Measurements from ENCODE around the gene TMEM252. TPM values are rescaled to one million over a fixed set of nuclear protein-coding genes. Genes with fewer than 3 reads are reported as not detected.

TMEM252 gene
- total RNA-seq, 1 donor from 2014 or later: not detected

DNA sequence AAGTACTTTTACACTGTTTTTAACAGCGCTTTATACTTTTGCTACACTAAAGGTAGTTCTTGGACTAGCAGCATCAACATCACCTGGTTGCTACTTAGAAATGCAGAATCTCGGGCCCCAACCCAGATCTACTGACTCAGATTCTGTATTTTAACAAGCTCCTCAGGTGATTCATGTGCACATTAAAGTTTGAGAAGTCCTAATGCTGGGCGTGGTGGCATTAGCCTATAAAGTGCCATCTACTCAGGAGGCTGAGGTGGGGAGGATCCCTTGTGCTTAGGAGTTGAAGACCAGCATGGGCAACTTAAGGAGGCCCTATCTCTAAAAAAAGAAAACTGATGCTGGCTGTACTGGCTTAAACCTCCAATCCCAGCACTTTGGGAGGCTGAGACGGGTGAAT is 26.7 kb downstream of the TMEM252 start:
- Mint-ChIP-seq H3K36me3 (ENCODE audit: low read depth) (no peaks in the 10 kb centered on the region), H3K27ac (ENCODE audit: unreplicated experiment) (no peak overlapping the region), H3K4me1 (ENCODE audit: low read depth) (no peaks in the 10 kb centered on the region), H3K27me3 (ENCODE audit: low read depth) (no peaks in the 10 kb centered on the region), H3K9me3 (ENCODE audit: low read depth) (peaks cover 14% of the 10 kb centered on the region), H3K4me3 (ENCODE audit: unreplicated experiment) (no peak overlapping the region)
- DNase-seq (ENCODE audit: low spot score): no peak
- TF ChIP-seq, protein P1, sequence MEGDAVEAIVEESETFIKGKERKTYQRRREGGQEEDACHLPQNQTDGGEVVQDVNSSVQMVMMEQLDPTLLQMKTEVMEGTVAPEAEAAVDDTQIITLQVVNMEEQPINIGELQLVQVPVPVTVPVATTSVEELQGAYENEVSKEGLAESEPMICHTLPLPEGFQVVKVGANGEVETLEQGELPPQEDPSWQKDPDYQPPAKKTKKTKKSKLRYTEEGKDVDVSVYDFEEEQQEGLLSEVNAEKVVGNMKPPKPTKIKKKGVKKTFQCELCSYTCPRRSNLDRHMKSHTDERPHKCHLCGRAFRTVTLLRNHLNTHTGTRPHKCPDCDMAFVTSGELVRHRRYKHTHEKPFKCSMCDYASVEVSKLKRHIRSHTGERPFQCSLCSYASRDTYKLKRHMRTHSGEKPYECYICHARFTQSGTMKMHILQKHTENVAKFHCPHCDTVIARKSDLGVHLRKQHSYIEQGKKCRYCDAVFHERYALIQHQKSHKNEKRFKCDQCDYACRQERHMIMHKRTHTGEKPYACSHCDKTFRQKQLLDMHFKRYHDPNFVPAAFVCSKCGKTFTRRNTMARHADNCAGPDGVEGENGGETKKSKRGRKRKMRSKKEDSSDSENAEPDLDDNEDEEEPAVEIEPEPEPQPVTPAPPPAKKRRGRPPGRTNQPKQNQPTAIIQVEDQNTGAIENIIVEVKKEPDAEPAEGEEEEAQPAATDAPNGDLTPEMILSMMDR (IDR thresholded peaks at IDR 0.05): no peak

DNA sequence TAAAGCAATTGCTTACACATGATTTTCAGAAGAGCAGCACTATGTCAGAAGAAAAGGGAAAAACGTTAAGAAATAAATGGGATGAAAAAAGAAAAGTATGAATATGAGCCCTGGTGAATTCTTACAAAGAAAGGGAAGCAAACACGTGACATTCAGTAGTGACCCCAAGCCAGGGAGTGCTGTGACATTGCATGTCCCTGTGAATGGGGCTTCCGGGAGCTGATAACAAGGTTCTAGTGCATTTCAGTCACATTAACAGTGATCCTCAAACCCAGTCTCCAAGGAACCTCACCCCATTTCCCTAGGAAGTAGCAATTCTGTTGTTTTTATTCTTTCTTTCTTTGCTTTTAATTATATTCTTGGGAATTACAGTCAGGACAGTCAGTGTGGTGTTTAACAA is 27.3 kb downstream of the TMEM252 start:
- Mint-ChIP-seq H3K36me3 (ENCODE audit: low read depth) (no peaks in the 10 kb centered on the region), H3K27ac (ENCODE audit: unreplicated experiment) (no peak overlapping the region), H3K27me3 (ENCODE audit: low read depth) (no peaks in the 10 kb centered on the region), H3K4me1 (ENCODE audit: low read depth) (no peaks in the 10 kb centered on the region), H3K9me3 (ENCODE audit: low read depth) (peaks cover 10% of the 10 kb centered on the region), H3K4me3 (ENCODE audit: unreplicated experiment) (no peak overlapping the region)
- no peak for DNase-seq (ENCODE audit: low spot score)
- TF ChIP-seq, protein P1 (IDR thresholded peaks at IDR 0.05): no peak

GRCh38 chr9:68509689-68510088 is 31.0 kb downstream of the TMEM252 start:
- no peaks in the 10 kb centered on the region for H3K27me3 Mint-ChIP-seq (ENCODE audit: low read depth)
- no peaks in the 10 kb centered on the region for H3K9me3 Mint-ChIP-seq (ENCODE audit: low read depth)
- H3K36me3 Mint-ChIP-seq (ENCODE audit: low read depth): no peaks in the 10 kb centered on the region
- H3K4me1 Mint-ChIP-seq (ENCODE audit: low read depth): no peaks in the 10 kb centered on the region
- TF ChIP-seq, protein P1 (IDR thresholded peaks at IDR 0.05): no peak
- no peak overlapping the region for H3K4me3 Mint-ChIP-seq (ENCODE audit: unreplicated experiment)
- H3K27ac Mint-ChIP-seq (ENCODE audit: unreplicated experiment): no peak overlapping the region
- DNase-seq (ENCODE audit: low spot score): no peak

GRCh38 chr9:68508547-68508946 is 32.1 kb downstream of the TMEM252 start:
- Mint-ChIP-seq H3K36me3 (ENCODE audit: low read depth) (no peaks in the 10 kb centered on the region), H3K4me1 (ENCODE audit: low read depth) (no peaks in the 10 kb centered on the region), H3K9me3 (ENCODE audit: low read depth) (no peaks in the 10 kb centered on the region), H3K27me3 (ENCODE audit: low read depth) (peaks cover 5% of the 10 kb centered on the region), H3K4me3 (ENCODE audit: unreplicated experiment) (no peak overlapping the region), H3K27ac (ENCODE audit: unreplicated experiment) (no peak overlapping the region)
- no peak for DNase-seq (ENCODE audit: low spot score)
- TF ChIP-seq, protein P1 (IDR thresholded peaks at IDR 0.05): no peak

- TF ChIP-seq, protein P1 (IDR thresholded peaks at IDR 0.05): peak; percentile 45
- no peaks in the 10 kb centered on the region for H3K4me1 Mint-ChIP-seq (ENCODE audit: low read depth)
- peaks cover 5% of the 10 kb centered on the region for H3K27me3 Mint-ChIP-seq (ENCODE audit: low read depth)
- no peak for DNase-seq (ENCODE audit: low spot score)
- no peak overlapping the region for H3K27ac Mint-ChIP-seq (ENCODE audit: unreplicated experiment)
- H3K4me3 Mint-ChIP-seq (ENCODE audit: unreplicated experiment): no peak overlapping the region
- no peaks in the 10 kb centered on the region for H3K9me3 Mint-ChIP-seq (ENCODE audit: low read depth)
- no peaks in the 10 kb centered on the region for H3K36me3 Mint-ChIP-seq (ENCODE audit: low read depth)
These were observed 32.9 kb downstream of the TMEM252 start for GRCh38 chr9:68507806-68508145.
